Osteoblast (primary cell): ENCODE results near the gene NAV3. TPM values are rescaled to one million over a fixed set of nuclear protein-coding genes. Genes with fewer than 3 reads are reported as not detected.

ENCODE experiments used
- DNase-seq: peaks from one replicate; pipeline ENCODE4 v3.0.0; 2011; ENCODE audit warnings: low spot score, mixed read lengths; ENCODE audit not compliant: insufficient read length; ENCODE audit errors: missing footprints
- H2AFZ ChIP-seq: 2 replicates; pipeline ENCODE4 v1.6.0; 2011; ENCODE audit warnings: mild to moderate bottlenecking, low read length
- H3K27ac ChIP-seq: 2 replicates; pipeline ENCODE4 v1.5.1; 2011; ENCODE audit warnings: mild to moderate bottlenecking, low read depth, low read length, moderate library complexity
- H3K27me3 ChIP-seq: 2 replicates; pipeline ENCODE4 v1.6.0; 2012; ENCODE audit warnings: mild to moderate bottlenecking, control low read depth, inconsistent platforms, low read length, moderate library complexity; ENCODE audit not compliant: insufficient read depth
- H3K36me3 ChIP-seq: 2 replicates; pipeline ENCODE4 v1.5.1; 2011; ENCODE audit warnings: mild to moderate bottlenecking, low read length, control low read depth, moderate library complexity; ENCODE audit not compliant: insufficient read depth
- H3K4me1 ChIP-seq: 2 replicates; pipeline ENCODE4 v1.5.1; 2011; ENCODE audit warnings: mild to moderate bottlenecking, low read length, control low read depth, moderate library complexity; ENCODE audit not compliant: insufficient read depth
- H3K4me2 ChIP-seq: 2 replicates; pipeline ENCODE4 v1.6.0; 2011; ENCODE audit warnings: mild to moderate bottlenecking, low read length; ENCODE audit not compliant: insufficient read depth
- H3K4me3 ChIP-seq: fragments of 200-600 bp; sonication (generic); 3 replicates; pipeline ENCODE4 v1.5.1; 2012; ENCODE audit warnings: mild to moderate bottlenecking, low read length, inconsistent platforms; ENCODE audit not compliant: insufficient read depth
- H3K79me2 ChIP-seq: 2 replicates; pipeline ENCODE4 v1.6.0; 2012; ENCODE audit warnings: mild to moderate bottlenecking, low read length, control low read depth, inconsistent platforms; ENCODE audit not compliant: insufficient read depth
- H3K9me3 ChIP-seq: 2 replicates; pipeline ENCODE4 v1.5.1; 2011; ENCODE audit warnings: low read depth, low read length, control low read depth
- H4K20me1 ChIP-seq: 2 replicates; pipeline ENCODE4 v1.6.0; 2012; ENCODE audit warnings: mild to moderate bottlenecking, low read length, control low read depth; ENCODE audit not compliant: insufficient read depth
- CTCF ChIP-seq: IDR thresholded peaks from 2 replicates; pipeline ENCODE4 v1.5.1; 2011; ENCODE audit warnings: mild to moderate bottlenecking, low read depth, low read length, moderate library complexity; ENCODE audit errors: extremely low read depth
- total RNA-seq: library from RNA; depleted of rRNA; stranded (reverse); fragments of >200 nt; gene quantifications from 2 replicates; pipeline ENCODE4 v1.2.3, GENCODE V29; 2012

NAV3 gene
- total RNA-seq, 1 donor = 84.7 TPM

- Histone ChIP-seq H3K4me1 (no peaks in the 10 kb centered on the region), H3K36me3 (peaks cover 33% of the 10 kb centered on the region), H3K27me3 (no peaks in the 10 kb centered on the region), H3K27ac (no peak overlapping the region), H3K4me3 (no peak overlapping the region), H3K4me2 (no peak overlapping the region), H3K79me2 (peaks cover 34% of the 10 kb centered on the region), H3K9me3 (no peaks in the 10 kb centered on the region), H4K20me1 (no peaks in the 10 kb centered on the region), H2AFZ (no peak overlapping the region)
- no peak for TF ChIP-seq CTCF
- no peak for DNase-seq
Observed at GRCh38 chr12:78004249-78005093, 173.8 kb downstream of the NAV3 start.

GRCh38 chr12:78005094-78005492 lies 174.4 kb downstream of the NAV3 start:
- H4K20me1 ChIP-seq = no peaks in the 10 kb centered on the region
- no peak overlapping the region for H3K27ac ChIP-seq
- no peaks in the 10 kb centered on the region for H3K9me3 ChIP-seq
- TF ChIP-seq CTCF = no peak
- no peak overlapping the region for H3K4me3 ChIP-seq
- H3K36me3 ChIP-seq = peaks cover 29% of the 10 kb centered on the region
- H2AFZ ChIP-seq = no peak overlapping the region
- no peaks in the 10 kb centered on the region for H3K27me3 ChIP-seq
- no peak for DNase-seq
- H3K4me1 ChIP-seq = no peaks in the 10 kb centered on the region
- peaks cover 37% of the 10 kb centered on the region for H3K79me2 ChIP-seq
- H3K4me2 ChIP-seq = no peak overlapping the region

- H3K79me2 ChIP-seq = peaks cover 48% of the 10 kb centered on the region
- no peak overlapping the region for H3K27ac ChIP-seq
Observed at GRCh38 chr12:78007173-78007572, 176.5 kb downstream of the NAV3 start.

More at GRCh38 chr12:78007173-78007572, 176.5 kb downstream of the NAV3 start:
- Histone ChIP-seq H3K36me3 (peaks cover 34% of the 10 kb centered on the region), H3K9me3 (no peaks in the 10 kb centered on the region), H3K27me3 (no peaks in the 10 kb centered on the region), H3K4me2 (no peak overlapping the region), H3K4me3 (no peak overlapping the region), H4K20me1 (no peaks in the 10 kb centered on the region), H2AFZ (no peak overlapping the region), H3K4me1 (no peaks in the 10 kb centered on the region)
- TF ChIP-seq CTCF = no peak
- DNase-seq = no peak
